ENCODE data around the gene CDK18. TPM values are rescaled to one million over a fixed set of nuclear protein-coding genes. Genes with fewer than 3 reads are reported as not detected.
A peak's percentile ranks its signal among the peaks of the same experiment; 100 is the strongest.

The CDK18 gene
- total and polyA plus RNA-seq, 2 of the 8 experiments (the other 6 are each of a cell fraction or from before 2014, with no cell fraction given) = 31.2 to 44.0 TPM

- FAIRE-seq = no peak
- Histone ChIP-seq H2BK12ac (ENCODE audit: low read depth, low read length) (no peak overlapping the region), H2AK5ac (ENCODE audit: low read depth, low read length) (no peak overlapping the region), H3K79me2 (ENCODE audit: control insufficient read depth in 1 of 2, insufficient read depth in 2 of 2, low read length in 2 of 2) (no peaks in the 10 kb centered on the region), H3K9me3 (ENCODE audit: insufficient read depth in 2 of 2, low read depth in 1 of 2, low read length in 1 of 2) (peaks cover 0 to 4% of the 10 kb centered on the region in 2 experiments; a peak in 1 of 4 replicates), H4K5ac (ENCODE audit: insufficient read length, low read depth, low read length) (no peak overlapping the region), H2BK15ac (ENCODE audit: low read length) (no peak overlapping the region), H4K91ac (replicated peaks; ENCODE audit: insufficient read length, low read length) (no peak overlapping the region), H3K27me3 (replicated peaks in 1 of 4; ENCODE audit: control insufficient read depth in 3 of 4, extremely low read depth in 1 of 4, insufficient read depth in 3 of 4, low read length in 3 of 4) (peaks cover 17 to 38% (median 34%) of the 10 kb centered on the region in 4 experiments), H3K18ac (ENCODE audit: extremely low read depth, low read length) (no peak overlapping the region), H3K27ac (ENCODE audit: low read depth, low read length) (no peak overlapping the region), H3K56ac (replicated peaks; ENCODE audit: insufficient read length, low read depth, low read length) (no peak overlapping the region), H3K9ac (replicated peaks in 1 of 4; ENCODE audit: extremely low read depth in 1 of 4, low read depth in 3 of 4, low read length in 3 of 4) (no peak overlapping the region), H2BK5ac (ENCODE audit: low read depth, low read length) (no peak overlapping the region), H3K36me3 (ENCODE audit: control insufficient read depth in 2 of 4, insufficient read depth in 4 of 4, low read length in 3 of 4) (no peaks in the 10 kb centered on the region), H2BK20ac (ENCODE audit: low read length) (no peak overlapping the region), H3K4me1 (replicated peaks in 1 of 4; ENCODE audit: control insufficient read depth in 3 of 4, insufficient read depth in 4 of 4, low read length in 3 of 4) (peaks cover 0 to 10% (median 3%) of the 10 kb centered on the region in 4 experiments; a peak in 4 of 7 replicates), H4K20me1 (replicated peaks in 1 of 2; ENCODE audit: control insufficient read depth in 1 of 2, insufficient read depth in 2 of 2, low read length in 2 of 2) (no peaks in the 10 kb centered on the region), H3K4me3 (ENCODE audit: extremely low read depth in 1 of 4, insufficient read depth in 2 of 4, low read depth in 3 of 4, low read length in 4 of 4) (no peak overlapping the region), H2AFZ (ENCODE audit: low read length) (no peak overlapping the region), H3K4ac (replicated peaks; ENCODE audit: insufficient read length, low read depth, low read length) (no peak overlapping the region), H3K4me2 (ENCODE audit: insufficient read depth in 1 of 2, low read depth in 2 of 2, low read length in 2 of 2) (no peak overlapping the region), H3K23me2 (ENCODE audit: low read depth, low read length) (peaks cover 4% of the 10 kb centered on the region; the same call in 1 of the 2 replicates), H2BK120ac (replicated peaks; ENCODE audit: low read depth, low read length) (no peak overlapping the region), H3K14ac (ENCODE audit: insufficient read length) (no peak overlapping the region), H3K23ac (ENCODE audit: insufficient read length) (no peak overlapping the region), H3K79me1 (ENCODE audit: low read depth, low read length) (no peaks in the 10 kb centered on the region), H4K8ac (ENCODE audit: extremely low read depth, insufficient read depth, low read length) (no peak overlapping the region)
- ChIA-PET CTCF (ENCODE audit: partially characterized antibody) (no interaction called here), POLR2A (ENCODE audit: partially characterized antibody) (no interaction called here)
- 84% methylated on average over 3 of the region's 3 CpGs; no CpG with 5 or more reads in 1 of the 2 experiments for WGBS, 2 experiments (ENCODE audit: extremely low coverage in 1 of 2, insufficient coverage in 1 of 2, insufficient read length in 1 of 2, insufficient replicate concordance in 2 of 2, low coverage in 1 of 2, low lambda C conversion rate in 2 of 2, missing lambda C conversion rate in 1 of 2)
- peak in 1 of 2 experiments; percentile 24 for DNase-seq (ENCODE audit: low read depth in 1 of 2, low spot score in 2 of 2)
- TF ChIP-seq TCF12 (IDR thresholded peaks at IDR 0.05; ENCODE audit: low read depth, low read length) (no peak), POLR2AphosphoS5 (IDR thresholded peaks at IDR 0.05; ENCODE audit: low read depth, low read length) (no peak), SIX5 (IDR thresholded peaks at IDR 0.05; ENCODE audit: low read depth, low read length) (no peak), CTCF (IDR thresholded peaks at IDR 0.05; ENCODE audit: control extremely low read depth in 1 of 3, insufficient read depth in 1 of 3, low read depth in 1 of 3, low read length in 3 of 3) (no peak), JUND (IDR thresholded peaks at IDR 0.05; ENCODE audit: low read length) (no peak)
Observed at GRCh38 chr1:205565799-205566198, 61.3 kb downstream of the CDK18 start.
